Measurements from ENCODE around the gene RPS6KL1. TPM values are rescaled to one million over a fixed set of nuclear protein-coding genes. Genes with fewer than 3 reads are reported as not detected.
"Not testable (repeated sequence)": the region's sequence is repeated elsewhere in the genome, so short reads cannot be mapped to it uniquely, and the experiment has no call there.

RPS6KL1 gene
- polyA plus RNA-seq, 4 donors = 0.72 to 1.8 (median 1.2) TPM

GRCh38 chr14:74938531-74939495, 15.8 kb upstream of the RPS6KL1 start:
- DNase-seq (ENCODE audit: low read depth in 4 of 4, low spot score in 3 of 4) = no peak

DNA sequence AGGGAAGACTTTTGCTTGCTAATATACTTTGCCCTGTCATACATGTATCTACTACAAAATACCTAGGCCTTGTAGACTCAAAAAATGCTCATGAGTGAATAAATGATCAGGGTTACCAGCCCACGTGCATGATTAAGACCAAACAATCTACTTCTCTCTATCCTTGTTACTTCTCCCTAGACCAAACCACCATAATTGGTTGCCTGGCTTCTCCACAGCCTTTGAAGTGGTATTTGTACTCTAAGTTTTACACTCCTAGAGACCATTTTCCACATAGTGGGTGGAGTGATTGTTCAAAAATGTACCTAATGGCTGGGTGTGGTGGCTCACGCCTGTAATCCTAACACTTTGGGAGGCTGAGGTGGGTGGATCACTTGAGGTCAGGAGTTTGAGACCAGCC, 14.1 kb upstream of the RPS6KL1 start:
- no peak for DNase-seq (ENCODE audit: low read depth in 4 of 4, low spot score in 3 of 4)

GRCh38 chr14:74936731-74937130, 13.7 kb upstream of the RPS6KL1 start:
- DNase-seq (ENCODE audit: low read depth in 4 of 4, low spot score in 3 of 4) = no peak

DNA sequence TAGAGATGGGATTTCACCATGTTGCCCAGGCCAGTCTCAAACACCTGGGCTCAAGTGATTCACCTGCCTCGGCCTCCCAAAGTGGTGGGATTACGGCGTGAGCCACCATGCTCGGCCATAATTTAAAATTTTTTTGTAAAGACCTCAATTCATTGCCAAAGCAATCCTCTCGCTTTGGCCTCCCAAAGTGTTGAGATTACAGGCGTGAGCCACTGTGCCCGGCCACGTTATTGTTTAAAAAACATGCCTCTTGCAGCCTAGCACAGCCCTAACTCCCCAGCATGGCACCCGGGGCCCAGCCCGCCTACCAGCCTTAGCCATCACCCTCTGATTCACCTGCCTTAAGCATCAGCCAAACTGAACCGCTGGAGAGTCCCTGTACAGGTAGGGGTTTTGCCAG, 13.1 kb upstream of the RPS6KL1 start:
- DNase-seq (ENCODE audit: low read depth in 4 of 4, low spot score in 3 of 4) = no peak

DNA sequence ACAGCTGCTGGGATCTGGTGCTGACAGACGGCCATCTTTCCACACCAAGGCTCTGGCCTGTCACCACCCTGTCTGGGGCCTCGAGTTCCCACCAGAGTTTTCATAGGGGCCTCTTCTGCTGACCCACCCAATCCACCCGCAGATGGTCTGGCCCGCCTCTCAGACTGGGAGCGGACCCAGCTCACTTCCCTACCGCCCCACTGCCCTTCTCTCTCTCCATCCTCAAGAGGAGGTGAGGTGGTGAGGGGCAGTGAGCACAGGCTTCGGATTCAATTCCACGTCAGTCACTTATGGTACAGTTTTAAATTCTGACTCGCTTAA, 12.3 kb upstream of the RPS6KL1 start:
- no peak for DNase-seq (ENCODE audit: low read depth in 4 of 4, low spot score in 3 of 4)

- no peak for DNase-seq (ENCODE audit: low read depth in 4 of 4, low spot score in 3 of 4)
Observed at GRCh38 chr14:74934476-74935359, 11.7 kb upstream of the RPS6KL1 start.

- no peak for DNase-seq (ENCODE audit: low read depth in 4 of 4, low spot score in 3 of 4)
Observed at GRCh38 chr14:74934041-74934440, 11.0 kb upstream of the RPS6KL1 start.

DNA sequence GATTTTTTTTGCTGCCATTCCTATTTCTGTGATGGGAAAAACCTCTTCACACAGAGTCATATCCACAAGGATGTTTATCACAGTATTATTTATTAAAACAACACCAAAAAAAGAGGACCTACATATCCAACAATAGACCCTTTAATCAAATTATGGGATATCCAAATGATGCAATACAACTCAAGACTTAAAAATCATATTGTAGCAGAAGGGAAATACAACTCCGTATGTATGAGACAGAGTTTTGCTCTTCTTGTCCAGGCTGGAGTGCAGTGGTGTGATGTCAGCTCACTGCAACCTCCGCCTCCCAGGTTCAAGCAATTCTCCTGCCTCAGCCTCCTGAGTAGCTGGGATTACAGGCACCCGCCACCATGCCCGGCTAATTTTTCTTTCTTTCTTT, 9.9 kb upstream of the RPS6KL1 start:
- not testable (repeated sequence) for DNase-seq (ENCODE audit: low read depth in 4 of 4, low spot score in 3 of 4)

DNA sequence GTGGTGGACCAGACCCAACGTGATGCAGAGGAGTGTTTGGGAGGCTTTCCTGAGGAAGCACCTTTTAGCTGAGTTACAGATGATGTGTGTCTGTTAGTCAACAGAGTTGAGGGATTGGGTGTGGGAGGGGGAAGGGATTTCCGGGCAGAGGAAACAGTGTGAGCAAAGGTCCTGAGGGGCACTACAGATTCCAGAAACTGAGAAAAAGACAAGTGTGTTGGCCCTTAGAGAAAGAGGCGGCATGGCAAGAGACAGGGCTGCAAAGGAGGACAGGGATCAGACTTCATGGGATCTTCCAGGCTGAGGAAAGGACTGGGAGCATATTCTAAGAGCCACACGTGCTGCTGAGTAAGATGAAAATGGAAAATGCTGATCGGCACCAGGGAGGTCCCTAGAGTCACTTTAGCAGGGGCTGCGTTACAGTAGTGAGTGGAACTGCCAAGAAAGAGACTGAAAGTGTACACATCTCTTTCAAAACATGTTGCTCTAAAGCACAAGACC, 9.4 kb upstream of the RPS6KL1 start:
- DNase-seq (ENCODE audit: low read depth in 4 of 4, low spot score in 3 of 4) = no peak

- not testable (repeated sequence) for DNase-seq (ENCODE audit: low read depth in 4 of 4, low spot score in 3 of 4)
Observed at GRCh38 chr14:74931744-74932143, 8.7 kb upstream of the RPS6KL1 start.

GRCh38 chr14:74929242-74929641, 6.2 kb upstream of the RPS6KL1 start:
- no peak for DNase-seq (ENCODE audit: low read depth in 4 of 4, low spot score in 3 of 4)

DNA sequence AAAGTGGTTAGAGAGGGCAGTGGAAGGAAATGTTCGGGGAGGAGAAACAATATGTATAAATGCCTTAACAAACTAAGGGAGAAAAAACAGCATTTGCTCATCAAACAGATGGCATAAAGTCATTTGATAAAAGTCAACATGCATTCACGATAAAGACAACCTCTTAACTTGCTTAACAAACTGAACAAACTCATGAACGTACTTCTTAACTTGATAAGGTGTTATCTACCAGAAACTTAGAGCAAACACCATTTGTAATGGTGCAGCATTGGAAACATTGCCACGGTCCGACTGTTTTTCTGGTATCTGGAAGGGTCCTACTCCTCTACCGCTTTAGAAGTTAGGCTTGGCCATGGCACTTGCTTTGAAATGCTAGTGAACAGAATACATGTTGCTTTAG, 4.2 kb upstream of the RPS6KL1 start:
- no peak for DNase-seq (ENCODE audit: low read depth in 4 of 4, low spot score in 3 of 4)

- no peak for DNase-seq (ENCODE audit: low read depth in 4 of 4, low spot score in 3 of 4)
Observed at GRCh38 chr14:74924061-74924460, 1.0 kb upstream of the RPS6KL1 start.

DNA sequence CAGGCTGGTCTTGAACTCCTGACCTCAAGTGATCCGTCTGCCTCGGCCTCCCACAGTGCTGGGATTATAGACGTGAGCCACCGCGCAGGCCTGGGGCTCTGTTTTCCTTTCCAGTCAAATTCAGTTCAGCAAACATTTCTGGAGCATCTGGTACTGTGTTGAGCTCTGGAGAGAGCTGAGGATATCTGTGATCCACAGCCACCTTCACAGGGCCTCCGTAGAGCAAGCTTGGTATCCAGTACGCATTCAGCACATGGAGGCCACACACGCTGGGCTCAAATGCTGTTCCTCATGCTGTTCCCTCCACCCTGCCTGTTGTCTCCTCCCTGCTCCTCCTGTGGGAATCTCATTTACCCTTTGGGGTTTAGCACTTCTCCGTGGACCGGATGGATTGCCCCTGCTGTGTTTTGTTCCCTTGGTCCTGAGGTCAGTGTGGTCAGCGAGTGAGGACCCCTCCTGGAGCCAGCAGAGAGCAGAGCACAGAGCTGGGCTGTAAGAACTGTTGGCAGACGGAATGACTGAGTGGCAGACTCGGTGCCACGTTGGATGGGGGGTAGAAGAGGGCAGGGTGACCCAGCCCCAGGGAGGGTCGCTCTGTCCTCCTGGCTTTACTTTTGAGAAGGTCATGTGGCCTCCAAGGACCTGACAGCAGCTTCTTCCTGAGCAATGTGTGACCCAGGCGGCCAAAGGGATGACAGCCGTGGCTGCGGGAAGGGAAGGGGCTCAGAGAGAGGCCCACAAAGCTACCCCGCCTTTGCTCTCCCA, 891 bp downstream of the RPS6KL1 start:
- DNase-seq (ENCODE audit: low read depth in 4 of 4, low spot score in 3 of 4) = no peak

DNA sequence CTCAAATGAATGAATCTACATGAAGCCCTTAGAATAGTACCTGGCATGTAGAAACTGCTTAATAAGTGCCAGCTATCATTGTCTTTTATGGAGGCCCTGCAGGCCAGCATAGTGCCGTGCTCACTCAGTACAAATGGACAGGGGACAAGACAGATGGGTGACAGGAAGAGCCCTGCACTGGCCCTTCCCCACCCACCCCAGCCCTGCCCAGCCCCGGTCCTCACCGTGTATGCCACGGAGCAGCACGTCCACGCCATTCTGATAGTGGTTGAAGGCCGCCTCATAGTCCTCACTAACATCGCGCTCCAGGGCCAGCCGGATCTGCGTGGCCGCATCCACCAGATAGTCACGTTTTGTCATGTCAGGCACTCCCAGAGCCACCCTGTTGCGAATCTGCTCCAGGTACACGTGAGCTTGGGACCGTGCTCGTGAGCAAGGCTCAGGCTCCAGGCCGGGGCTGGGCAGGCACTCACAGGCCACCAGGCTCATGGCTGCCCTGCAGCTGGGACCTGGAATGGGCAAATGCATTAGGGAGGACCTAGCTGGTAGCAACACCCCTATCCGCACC, 1.9 kb downstream of the RPS6KL1 start:
- no peak for DNase-seq (ENCODE audit: low read depth in 4 of 4, low spot score in 3 of 4)

GRCh38 chr14:74920281-74920680, 2.8 kb downstream of the RPS6KL1 start:
- no peak for DNase-seq (ENCODE audit: low read depth in 4 of 4, low spot score in 3 of 4)

GRCh38 chr14:74919421-74920165, 3.5 kb downstream of the RPS6KL1 start:
- no peak for DNase-seq (ENCODE audit: low read depth in 4 of 4, low spot score in 3 of 4)

GRCh38 chr14:74918380-74918779, 4.7 kb downstream of the RPS6KL1 start:
- no peak for DNase-seq (ENCODE audit: low read depth in 4 of 4, low spot score in 3 of 4)

- no peak for DNase-seq (ENCODE audit: low read depth in 4 of 4, low spot score in 3 of 4)
Observed at GRCh38 chr14:74917646-74918081, 5.4 kb downstream of the RPS6KL1 start.

DNA sequence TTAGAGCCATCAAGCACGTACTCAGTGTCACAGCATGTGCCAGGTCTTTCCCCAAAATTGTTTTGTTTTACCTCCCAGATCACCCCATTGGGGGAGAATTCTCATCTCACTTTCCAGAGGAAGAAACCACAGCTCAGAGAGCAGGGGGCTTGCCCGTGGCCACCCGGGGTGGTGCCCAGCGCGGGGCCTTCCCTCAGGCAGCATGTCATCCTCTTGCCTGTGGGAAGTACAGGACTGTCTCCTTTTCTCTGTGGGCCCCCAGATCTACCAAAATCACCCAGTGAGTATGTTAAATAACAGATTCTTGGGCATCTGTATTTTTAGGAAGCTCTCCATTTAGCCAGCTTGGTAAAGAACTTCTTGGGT, 5.9 kb downstream of the RPS6KL1 start:
- no peak for DNase-seq (ENCODE audit: low read depth in 4 of 4, low spot score in 3 of 4)

Data from left renal pelvis (tissue), 4 donors.